ENCODE data around the gene SOCS7. TPM values are rescaled to one million over a fixed set of nuclear protein-coding genes. Genes with fewer than 3 reads are reported as not detected.

The SOCS7 gene
- total and polyA plus RNA-seq, 2 experiments from 2014 or later: 5.0 to 29.2 TPM

GRCh38 chr17:38328620-38329019 is 23.0 kb upstream of the SOCS7 start:
- DNase-seq (ENCODE audit: low spot score) (no peak), ATAC-seq (no peak)
- peaks cover 9% of the 10 kb centered on the region; the same call in 1 of the 2 replicates for H3K9me2 ChIP-seq (ENCODE audit: insufficient read depth)
- H2AFZ ChIP-seq: no peak overlapping the region
- H3K27me3 ChIP-seq (ENCODE audit: insufficient read depth): no peaks in the 10 kb centered on the region
- peaks cover 4% of the 10 kb centered on the region for H3K36me3 Mint-ChIP-seq (ENCODE audit: low read depth)
- no peaks in the 10 kb centered on the region for H3K79me2 ChIP-seq (replicated peaks; ENCODE audit: insufficient read depth)
- H4K20me1 ChIP-seq (replicated peaks; ENCODE audit: insufficient read depth): no peaks in the 10 kb centered on the region; the same call in 1 of the 2 replicates
- no peaks in the 10 kb centered on the region for H3K9me3 Mint-ChIP-seq
- H3K4me3 Mint-ChIP-seq: no peak overlapping the region; the same call in 2 of the 3 replicates
- H3K36me3 ChIP-seq (ENCODE audit: insufficient read depth): no peaks in the 10 kb centered on the region; the same call in 1 of the 2 replicates
- 0 out of 2 replicates have a peak overlapping the region, but pooled peaks have one; percentile 32 for H3K27ac ChIP-seq (ENCODE audit: low read depth)
- H3K27me3 Mint-ChIP-seq (ENCODE audit: insufficient read depth, low read depth, poor library complexity): peaks cover 3% of the 10 kb centered on the region
- H3K27ac Mint-ChIP-seq: 0 out of 2 replicates have a peak overlapping the region, but pooled peaks have one; percentile 6
- H3K4me1 ChIP-seq (ENCODE audit: insufficient read depth): peaks cover 21% of the 10 kb centered on the region
- no peak for TF ChIP-seq CREB1 (CRISPR knock-in tag; IDR thresholded peaks at IDR 0.05; ENCODE audit: low read depth)
- TF ChIP-seq, protein P1, sequence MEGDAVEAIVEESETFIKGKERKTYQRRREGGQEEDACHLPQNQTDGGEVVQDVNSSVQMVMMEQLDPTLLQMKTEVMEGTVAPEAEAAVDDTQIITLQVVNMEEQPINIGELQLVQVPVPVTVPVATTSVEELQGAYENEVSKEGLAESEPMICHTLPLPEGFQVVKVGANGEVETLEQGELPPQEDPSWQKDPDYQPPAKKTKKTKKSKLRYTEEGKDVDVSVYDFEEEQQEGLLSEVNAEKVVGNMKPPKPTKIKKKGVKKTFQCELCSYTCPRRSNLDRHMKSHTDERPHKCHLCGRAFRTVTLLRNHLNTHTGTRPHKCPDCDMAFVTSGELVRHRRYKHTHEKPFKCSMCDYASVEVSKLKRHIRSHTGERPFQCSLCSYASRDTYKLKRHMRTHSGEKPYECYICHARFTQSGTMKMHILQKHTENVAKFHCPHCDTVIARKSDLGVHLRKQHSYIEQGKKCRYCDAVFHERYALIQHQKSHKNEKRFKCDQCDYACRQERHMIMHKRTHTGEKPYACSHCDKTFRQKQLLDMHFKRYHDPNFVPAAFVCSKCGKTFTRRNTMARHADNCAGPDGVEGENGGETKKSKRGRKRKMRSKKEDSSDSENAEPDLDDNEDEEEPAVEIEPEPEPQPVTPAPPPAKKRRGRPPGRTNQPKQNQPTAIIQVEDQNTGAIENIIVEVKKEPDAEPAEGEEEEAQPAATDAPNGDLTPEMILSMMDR (conservative IDR thresholded peaks at IDR 0.05; ENCODE audit: low read depth in 2 of 2): no peak
- no peak for TF ChIP-seq EZH2phosphoT487 (IDR thresholded peaks at IDR 0.05; ENCODE audit: unreplicated experiment)
- TF ChIP-seq STAT1 (IDR thresholded peaks at IDR 0.05; ENCODE audit: unreplicated experiment): no peak
- no peak for TF ChIP-seq ZNF331 (CRISPR knock-in tag; IDR thresholded peaks at IDR 0.05; ENCODE audit: low read depth)
- no peak for TF ChIP-seq EZH2 (IDR thresholded peaks at IDR 0.05; ENCODE audit: low read depth, unreplicated experiment)
- TF ChIP-seq, protein P2, sequence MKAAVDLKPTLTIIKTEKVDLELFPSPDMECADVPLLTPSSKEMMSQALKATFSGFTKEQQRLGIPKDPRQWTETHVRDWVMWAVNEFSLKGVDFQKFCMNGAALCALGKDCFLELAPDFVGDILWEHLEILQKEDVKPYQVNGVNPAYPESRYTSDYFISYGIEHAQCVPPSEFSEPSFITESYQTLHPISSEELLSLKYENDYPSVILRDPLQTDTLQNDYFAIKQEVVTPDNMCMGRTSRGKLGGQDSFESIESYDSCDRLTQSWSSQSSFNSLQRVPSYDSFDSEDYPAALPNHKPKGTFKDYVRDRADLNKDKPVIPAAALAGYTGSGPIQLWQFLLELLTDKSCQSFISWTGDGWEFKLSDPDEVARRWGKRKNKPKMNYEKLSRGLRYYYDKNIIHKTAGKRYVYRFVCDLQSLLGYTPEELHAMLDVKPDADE (IDR thresholded peaks at IDR 0.05): no peak
- TF ChIP-seq, protein P3, sequence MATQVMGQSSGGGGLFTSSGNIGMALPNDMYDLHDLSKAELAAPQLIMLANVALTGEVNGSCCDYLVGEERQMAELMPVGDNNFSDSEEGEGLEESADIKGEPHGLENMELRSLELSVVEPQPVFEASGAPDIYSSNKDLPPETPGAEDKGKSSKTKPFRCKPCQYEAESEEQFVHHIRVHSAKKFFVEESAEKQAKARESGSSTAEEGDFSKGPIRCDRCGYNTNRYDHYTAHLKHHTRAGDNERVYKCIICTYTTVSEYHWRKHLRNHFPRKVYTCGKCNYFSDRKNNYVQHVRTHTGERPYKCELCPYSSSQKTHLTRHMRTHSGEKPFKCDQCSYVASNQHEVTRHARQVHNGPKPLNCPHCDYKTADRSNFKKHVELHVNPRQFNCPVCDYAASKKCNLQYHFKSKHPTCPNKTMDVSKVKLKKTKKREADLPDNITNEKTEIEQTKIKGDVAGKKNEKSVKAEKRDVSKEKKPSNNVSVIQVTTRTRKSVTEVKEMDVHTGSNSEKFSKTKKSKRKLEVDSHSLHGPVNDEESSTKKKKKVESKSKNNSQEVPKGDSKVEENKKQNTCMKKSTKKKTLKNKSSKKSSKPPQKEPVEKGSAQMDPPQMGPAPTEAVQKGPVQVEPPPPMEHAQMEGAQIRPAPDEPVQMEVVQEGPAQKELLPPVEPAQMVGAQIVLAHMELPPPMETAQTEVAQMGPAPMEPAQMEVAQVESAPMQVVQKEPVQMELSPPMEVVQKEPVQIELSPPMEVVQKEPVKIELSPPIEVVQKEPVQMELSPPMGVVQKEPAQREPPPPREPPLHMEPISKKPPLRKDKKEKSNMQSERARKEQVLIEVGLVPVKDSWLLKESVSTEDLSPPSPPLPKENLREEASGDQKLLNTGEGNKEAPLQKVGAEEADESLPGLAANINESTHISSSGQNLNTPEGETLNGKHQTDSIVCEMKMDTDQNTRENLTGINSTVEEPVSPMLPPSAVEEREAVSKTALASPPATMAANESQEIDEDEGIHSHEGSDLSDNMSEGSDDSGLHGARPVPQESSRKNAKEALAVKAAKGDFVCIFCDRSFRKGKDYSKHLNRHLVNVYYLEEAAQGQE (IDR thresholded peaks at IDR 0.05; ENCODE audit: unreplicated experiment): no peak
- TF ChIP-seq JUNB (IDR thresholded peaks at IDR 0.05; ENCODE audit: unreplicated experiment): no peak
- no peak for TF ChIP-seq ZNF114 (CRISPR knock-in tag; IDR thresholded peaks at IDR 0.05)
- TF ChIP-seq ZNF462 (CRISPR knock-in tag; IDR thresholded peaks at IDR 0.05): no peak
- no peak for TF ChIP-seq NANOG (IDR thresholded peaks at IDR 0.05; ENCODE audit: borderline replicate concordance)
- TF ChIP-seq POLR2AphosphoS5 (IDR thresholded peaks at IDR 0.05; ENCODE audit: low read depth): no peak
- peaks cover 3% of the 10 kb centered on the region; the same call in 1 of the 2 replicates for H3F3A ChIP-seq (replicated peaks; ENCODE audit: low read depth)
- H3K4me1 Mint-ChIP-seq: peaks cover 65% of the 10 kb centered on the region
- H3K4me2 ChIP-seq: no peak overlapping the region
- no peak overlapping the region for H3K4me3 ChIP-seq
